Transverse colon (tissue), 4 donors: ENCODE data around the gene MTA2. TPM values are rescaled to one million over a fixed set of nuclear protein-coding genes. Genes with fewer than 3 reads are reported as not detected.

Experiments used
- DNase-seq: peaks from one replicate; pipeline ENCODE4 v3.0.0-alpha.2; 2019
- H3K27ac ChIP-seq, 4 donors: fragments of 200-600 bp; sonication (generic); 2 replicates each; pipeline ENCODE4 v1.5.1; 2016 to 2018; ENCODE audit warnings: inconsistent platforms in 4 of 4
- H3K27me3 ChIP-seq: fragments of 200-600 bp; sonication (generic); 2 replicates; pipeline ENCODE4 v1.5.1; 2017; ENCODE audit warnings: inconsistent platforms
- H3K36me3 ChIP-seq, 4 donors: fragments of 200-600 bp; sonication (generic); 2 replicates each; pipeline ENCODE4 v1.5.1; 2017 to 2019; ENCODE audit warnings: inconsistent platforms in 4 of 4
- H3K4me1 ChIP-seq, 4 donors: fragments of 200-600 bp; sonication (generic); 2 replicates each; pipeline ENCODE4 v1.5.1; 2017 to 2020; ENCODE audit warnings: inconsistent platforms in 4 of 4
- H3K4me3 ChIP-seq, 4 donors: fragments of 200-600 bp; sonication (generic); 1 replicate in 1 of 4; 2 replicates in 3 of 4; pipeline versions ENCODE4 v1.5.1 to v1.6.1; 2017 to 2019; ENCODE audit warnings: inconsistent platforms in 4 of 4
- H3K9me3 ChIP-seq, 2 donors: fragments of 200-600 bp; sonication (generic); 2 replicates each; pipeline ENCODE4 v1.5.1; 2017 to 2019; ENCODE audit warnings: inconsistent platforms in 2 of 2
- CTCF ChIP-seq, 5 experiments: fragments of 200-600 bp in 3 of 5; fragments of 450-650 bp in 2 of 5; sonication (generic) in 3 of 5; IDR thresholded peaks; 1 replicate in 2 of 5; 2 replicates in 3 of 5; pipeline ENCODE4 v1.5.1; 2016 to 2017; ENCODE audit warnings: antibody characterized with exemption in 5 of 5, inconsistent platforms in 3 of 5, mild to moderate bottlenecking in 2 of 5, moderate library complexity in 1 of 5
- EP300 ChIP-seq: sonication (generic); formaldehyde crosslinking; IDR thresholded peaks from one replicate; pipeline ENCODE4 v1.6.1; 2017; ENCODE audit warnings: antibody characterized with exemption, low read depth
- POLR2A ChIP-seq: fragments of 450-650 bp; IDR thresholded peaks from one replicate; pipeline ENCODE4 v1.6.1; 2016; ENCODE audit warnings: antibody characterized with exemption, mild to moderate bottlenecking, moderate library complexity
- POLR2AphosphoS5 ChIP-seq, 3 donors: sonication (generic); formaldehyde crosslinking; IDR thresholded peaks; one replicate each; pipeline ENCODE4 v1.6.1; 2016; ENCODE audit warnings: antibody characterized with exemption in 3 of 3
- WGBS, 2 donors: methylation state at CpG; one replicate each; pipeline ENCODE4 v1.1.5; 2018; ENCODE audit warnings: low coverage in 1 of 2; 5-methylcytosine and 5-hydroxymethylcytosine counted together
- in situ Hi-C, 4 donors: fragments of 200-750 bp; cut with MboI; loops; one replicate each; pipeline versions ENCODE4 v1.15.0 to v1.15.1; 2017; ENCODE audit warnings: low sequenced_read_pairs in 3 of 4, low pct_ligation_motif_present in 1 of 4, low pct_unique_long_range_greater_than_20kb in 1 of 4
- intact Hi-C: fragments of 100-400 bp; cut with DNase I; formaldehyde crosslinking; loops from one replicate; pipeline ENCODE4 v1.15.1; 2023; ENCODE audit warnings: low total_unique reads
- total RNA-seq, 4 donors: library from RNA; depleted of rRNA; stranded (reverse); fragments of >200 nt; gene quantifications; one replicate each; pipeline ENCODE4 v1.1.0, GENCODE V29; 2016

The MTA2 gene
- total RNA-seq, 4 donors from 2014 or later, result 42.0 to 80.1 (median 62.1) TPM

GRCh38 chr11:62592989-62593421 is 8.7 kb downstream of the MTA2 start:
- H3K4me1 ChIP-seq, result peaks cover 16 to 37% (median 24%) of the 10 kb centered on the region in 4 donors
- intact Hi-C loops, result no loop called here
- WGBS, 2 donors, result 53 to 75% methylated on average over 7 to 8 of the region's 8 CpGs
- no peaks in the 10 kb centered on the region for H3K9me3 ChIP-seq
- H3K36me3 ChIP-seq, result peaks cover 0 to 51% (median 25%) of the 10 kb centered on the region in 4 donors
- no peaks in the 10 kb centered on the region for H3K27me3 ChIP-seq
- peak overlapping the region; percentile 93 to 98 (median 96) for H3K27ac ChIP-seq
- H3K4me3 ChIP-seq, result no peak overlapping the region
- TF ChIP-seq EP300, result no peak
- no peak for TF ChIP-seq POLR2A
- TF ChIP-seq POLR2AphosphoS5 (IDR thresholded peaks at IDR 0.05), result no peak
- no peak for TF ChIP-seq CTCF (IDR thresholded peaks at IDR 0.05)
- no peak for DNase-seq
- in situ Hi-C loops, result loop anchor here in 1 of 4 donors (10.0 to 25.0 kb wide), 2 partner anchors 102 to 269 kb away; no protein-coding TSS in a partner anchor

GRCh38 chr11:62592146-62592815 is 9.4 kb downstream of the MTA2 start:
- Histone ChIP-seq H3K36me3 (peaks cover 0 to 49% (median 22%) of the 10 kb centered on the region in 4 donors), H3K4me1 (peaks cover 16 to 37% (median 25%) of the 10 kb centered on the region in 4 donors), H3K27ac (peak overlapping the region; percentile 93 to 98 (median 96)), H3K27me3 (no peaks in the 10 kb centered on the region), H3K4me3 (peak overlapping the region; percentile 44 to 76 (median 66)), H3K9me3 (no peaks in the 10 kb centered on the region)
- intact Hi-C loops (no loop called here), in situ Hi-C loops (loop anchor here in 1 of 4 donors (10.0 to 25.0 kb wide), 2 partner anchors 103 to 270 kb away; no protein-coding TSS in a partner anchor)
- peak in 1 of 5 experiments; percentile 19 for TF ChIP-seq CTCF (IDR thresholded peaks at IDR 0.05)
- no peak for TF ChIP-seq EP300
- TF ChIP-seq POLR2A, result no peak
- no peak for TF ChIP-seq POLR2AphosphoS5 (IDR thresholded peaks at IDR 0.05)
- 0 to 13% methylated on average over 1 to 15 of the region's 17 CpGs for WGBS, 2 donors
- no peak for DNase-seq

GRCh38 chr11:62591448-62592145 is 10.1 kb downstream of the MTA2 start, which contains the start of gene TUT1:
TSS of gene TUT1 (minus strand) at chr11:62591523. CDS start at chr11:62591485, 38 bp downstream.
- H3K27me3 ChIP-seq, result no peaks in the 10 kb centered on the region
- H3K4me3 ChIP-seq, result peak within 1 kb of the TSS; percentile 44 to 76 (median 66)
- peak; percentile 97 for DNase-seq
- in situ Hi-C loops (loop anchor here in 1 of 4 donors (10.0 to 25.0 kb wide), 2 partner anchors 103 to 271 kb away; no protein-coding TSS in a partner anchor), intact Hi-C loops (no loop called here)
- H3K9me3 ChIP-seq, result no peaks in the 10 kb centered on the region
- 0% methylated on average over 54 of the region's 58 CpGs; no CpG with 5 or more reads in 1 of the 2 donors for WGBS, 2 donors
- TF ChIP-seq CTCF (IDR thresholded peaks at IDR 0.05) (no peak), POLR2A (peak; percentile 92), POLR2AphosphoS5 (IDR thresholded peaks at IDR 0.05) (peak; percentile 89 to 98 (median 98)), EP300 (no peak)
- H3K27ac ChIP-seq, result peak within 1 kb of the TSS; percentile 93 to 98 (median 96)
- peaks cover 0 to 45% (median 20%) of the 10 kb centered on the region in 4 donors for H3K36me3 ChIP-seq
- H3K4me1 ChIP-seq, result peaks cover 16 to 37% (median 25%) of the 10 kb centered on the region in 4 donors
